Activated T-cell treated with anti-CD3 and anti-CD28 coated beads for 48 hours (primary cell): Measurements from ENCODE around the gene DPF3.

ENCODE experiments used
- DNase-seq: peaks from one replicate; pipeline ENCODE4 v3.0.0-alpha.2; 2020; ENCODE audit warnings: low read depth

Gene DPF3

GRCh38 chr14:72904840-72905561, 11.1 kb upstream of the DPF3 start:
- no peak for DNase-seq

DNA sequence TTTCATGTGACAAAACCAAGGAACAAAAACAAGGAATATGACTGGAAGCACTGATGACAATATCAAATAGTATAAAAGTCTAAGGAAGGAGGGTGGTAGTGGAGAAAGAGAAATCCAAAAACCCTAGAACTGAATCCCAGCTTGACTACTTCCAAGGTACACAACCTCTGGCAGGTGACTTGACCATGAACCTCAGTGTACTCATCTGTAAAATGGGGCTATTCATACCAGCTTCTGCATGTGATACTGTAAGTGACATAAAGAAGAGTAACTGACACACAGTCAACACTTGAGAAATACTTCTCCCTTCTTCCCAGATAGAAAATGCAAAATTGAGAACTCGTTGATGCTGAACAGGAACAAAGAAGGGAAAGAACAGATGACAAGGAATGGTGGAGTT, 10.3 kb upstream of the DPF3 start:
- DNase-seq: no peak

GRCh38 chr14:72903716-72904115, 9.8 kb upstream of the DPF3 start:
- no peak for DNase-seq

- no peak for DNase-seq
Observed at GRCh38 chr14:72902801-72903530, 9.1 kb upstream of the DPF3 start.

DNA sequence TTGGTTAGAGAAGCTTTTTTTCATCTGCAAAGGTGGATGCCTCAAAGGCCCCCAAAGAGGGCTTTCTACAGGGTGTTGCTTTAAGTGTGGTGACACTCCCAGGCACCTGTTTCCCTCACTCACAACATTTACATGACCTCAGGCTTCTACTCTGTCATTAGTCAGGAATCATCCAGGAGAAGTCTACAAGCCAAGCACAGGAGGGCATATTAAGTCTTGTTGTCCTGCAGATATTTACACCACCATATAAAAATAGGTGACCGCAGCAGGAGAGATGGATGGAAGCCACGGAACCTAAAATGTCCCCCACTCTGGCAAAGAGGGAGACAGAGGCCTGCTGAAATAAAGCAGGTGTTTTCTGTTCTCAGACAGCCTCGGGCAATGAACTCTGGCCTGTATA, 7.5 kb upstream of the DPF3 start:
- DNase-seq: no peak

- no peak for DNase-seq
Observed at GRCh38 chr14:72898448-72898847, 4.5 kb upstream of the DPF3 start.

DNA sequence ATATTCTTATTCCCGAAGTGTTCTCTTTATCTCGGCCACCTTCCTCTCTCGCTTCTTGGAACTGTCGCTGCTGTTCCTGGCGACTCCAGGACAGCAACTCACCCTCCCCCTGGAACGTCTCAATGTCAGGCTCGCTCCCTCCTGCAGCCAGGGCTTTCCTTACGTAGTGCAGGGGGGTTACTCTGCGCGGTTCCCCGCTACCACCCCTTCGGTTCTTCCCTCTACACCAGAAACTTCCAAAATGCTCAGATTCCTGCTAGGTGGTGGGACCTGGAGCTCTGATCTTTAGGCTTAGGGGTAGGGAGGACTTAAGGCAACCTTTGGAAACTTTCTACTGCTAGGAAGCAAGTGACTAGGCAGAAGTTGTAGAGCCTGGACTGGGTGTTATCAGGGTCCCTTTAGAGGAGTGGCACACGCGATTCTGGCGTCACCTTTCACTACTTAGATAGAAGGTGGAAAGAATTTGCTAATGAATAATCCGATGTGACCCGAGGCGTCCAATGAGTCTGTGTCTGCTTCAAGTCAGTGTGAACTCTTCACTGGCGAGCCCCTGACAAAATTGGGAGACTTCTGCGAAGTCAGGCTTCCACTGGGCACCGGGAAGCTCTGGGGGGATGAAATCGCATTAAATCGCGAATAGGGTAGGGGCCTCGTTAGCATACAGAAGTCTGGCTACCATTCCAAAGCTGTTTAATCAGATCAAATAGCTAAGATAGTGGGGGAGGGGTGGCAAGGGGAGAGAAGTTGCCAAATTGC, 900 bp upstream of the DPF3 start:
- no peak for DNase-seq

GRCh38 chr14:72894323-72894622, 372 bp upstream of the DPF3 start:
- DNase-seq: no peak

- DNase-seq: no peak
Observed at GRCh38 chr14:72892879-72893635, 844 bp downstream of the DPF3 start.

DNA sequence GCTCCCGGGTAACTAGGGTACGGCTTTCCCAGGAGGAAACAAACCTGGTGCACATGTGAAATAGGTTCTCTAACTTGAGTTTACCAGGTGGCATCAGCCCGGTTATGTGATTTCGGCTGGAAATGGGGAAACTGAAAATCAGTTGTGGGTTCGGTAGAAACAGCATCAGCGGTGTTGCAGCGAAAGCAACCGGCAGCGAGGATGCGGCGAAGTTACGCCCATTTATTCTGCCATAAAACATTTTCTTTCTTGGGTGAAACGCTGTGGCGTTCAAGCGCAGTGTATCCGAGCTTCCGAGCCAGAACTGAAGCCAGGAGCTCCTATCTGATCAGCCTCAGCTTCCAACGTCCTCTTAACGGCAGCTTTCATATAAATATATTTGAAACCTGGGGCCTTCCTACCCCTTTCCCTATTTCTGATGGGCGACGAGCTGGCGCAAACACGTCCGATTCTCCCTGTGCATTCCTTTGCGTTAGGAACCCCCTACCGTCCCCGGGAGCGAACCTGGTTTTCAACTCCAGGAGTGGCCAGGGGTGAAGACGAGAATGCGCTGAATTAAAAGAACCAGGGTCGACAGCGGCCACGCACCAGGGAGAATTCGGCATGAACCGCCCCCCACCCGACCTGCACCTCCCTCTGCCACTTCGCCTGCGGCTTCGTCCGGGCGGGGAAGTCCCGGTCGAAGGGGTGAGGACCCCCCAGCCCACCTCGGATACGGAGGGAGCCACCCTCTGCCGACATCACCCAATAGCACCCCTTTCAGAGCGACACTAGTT, 1.6 kb downstream of the DPF3 start:
- no peak for DNase-seq

- DNase-seq: no peak
Observed at GRCh38 chr14:72891666-72892102, 2.2 kb downstream of the DPF3 start.

GRCh38 chr14:72889366-72889765, 4.5 kb downstream of the DPF3 start:
- no peak for DNase-seq

GRCh38 chr14:72888636-72889201, 5.2 kb downstream of the DPF3 start:
- no peak for DNase-seq

- DNase-seq: no peak
Observed at GRCh38 chr14:72888192-72888591, 5.7 kb downstream of the DPF3 start.

- DNase-seq: no peak
Observed at GRCh38 chr14:72887514-72887913, 6.4 kb downstream of the DPF3 start.

DNA sequence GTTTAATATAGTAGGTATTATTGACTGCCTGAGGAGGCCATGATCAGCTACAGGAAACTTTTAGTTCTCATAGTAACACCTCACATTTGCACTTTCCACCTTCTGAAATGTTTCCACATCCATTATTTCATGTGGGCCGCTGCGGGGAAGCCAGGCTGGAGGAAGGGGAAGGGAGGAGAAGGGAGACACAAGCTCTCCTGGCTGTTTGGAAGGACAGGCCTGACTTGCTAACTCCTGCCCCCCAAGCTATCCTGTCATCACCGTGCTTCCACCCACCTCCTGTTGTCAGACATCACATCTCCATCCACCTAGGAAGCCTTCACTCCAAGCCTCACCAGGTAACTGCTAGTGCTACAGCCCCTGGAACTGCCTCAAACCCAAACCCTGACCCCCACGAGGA, 9.5 kb downstream of the DPF3 start:
- no peak for DNase-seq

DNA sequence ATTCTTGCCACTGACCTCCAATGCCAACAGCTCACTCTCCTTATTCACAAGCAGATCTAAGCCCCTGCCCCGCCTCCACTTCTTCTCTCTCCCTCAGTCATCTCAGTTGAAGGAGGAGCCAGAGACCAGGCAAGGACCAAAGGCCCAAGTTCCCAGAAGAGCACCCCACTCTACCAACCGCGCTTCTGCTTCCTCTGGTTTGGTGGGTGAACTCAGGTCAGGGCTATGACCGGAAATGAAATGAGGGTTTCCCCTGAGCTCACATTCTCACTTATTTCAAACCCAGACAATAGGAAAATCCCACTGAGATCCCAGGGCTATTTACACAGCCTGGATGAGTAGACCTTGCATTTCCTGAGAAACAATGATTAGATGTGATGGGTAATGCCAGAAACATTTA, 9.9 kb downstream of the DPF3 start:
- DNase-seq: no peak

GRCh38 chr14:72883109-72883508, 10.8 kb downstream of the DPF3 start:
- DNase-seq: no peak

DNA sequence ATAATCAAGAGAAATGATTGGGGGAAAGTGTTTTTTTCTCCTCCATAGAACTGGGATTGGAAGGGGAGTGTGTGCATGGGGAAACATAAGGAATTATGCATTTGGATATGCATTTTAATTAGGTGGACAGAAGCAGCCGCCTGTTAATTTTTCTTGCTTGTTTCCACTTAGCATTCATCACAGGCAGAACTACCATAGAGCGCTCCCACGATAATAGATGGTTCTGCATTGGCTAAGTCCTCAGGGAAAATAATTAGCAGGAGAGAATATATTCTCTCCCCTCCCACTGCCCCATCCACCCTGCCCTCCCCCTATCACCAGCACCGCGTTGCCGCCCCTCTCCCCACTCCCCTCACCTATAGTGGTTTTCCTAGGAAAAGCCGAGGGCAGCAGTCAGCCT, 11.4 kb downstream of the DPF3 start:
- no peak for DNase-seq

DNA sequence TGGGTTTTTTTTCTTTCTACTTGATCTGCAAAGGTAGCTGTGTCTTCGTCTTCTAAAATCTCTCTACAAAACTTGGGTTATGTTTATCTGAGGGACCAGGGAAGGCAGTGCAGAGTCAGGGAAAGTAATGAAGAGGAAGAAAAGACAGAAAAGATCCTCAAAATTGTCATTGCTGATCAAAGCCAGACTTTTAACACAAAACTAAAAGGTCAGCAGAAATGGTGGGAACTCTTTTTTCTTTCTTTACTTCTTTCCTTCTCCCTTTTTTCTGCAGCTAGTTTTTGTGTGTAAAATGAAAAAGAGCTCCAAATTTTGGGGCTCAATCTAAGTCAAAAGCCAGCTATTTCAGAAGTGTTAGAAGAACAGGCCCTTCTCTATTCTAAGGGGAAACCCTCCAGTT, 11.9 kb downstream of the DPF3 start:
- DNase-seq: no peak

DNA sequence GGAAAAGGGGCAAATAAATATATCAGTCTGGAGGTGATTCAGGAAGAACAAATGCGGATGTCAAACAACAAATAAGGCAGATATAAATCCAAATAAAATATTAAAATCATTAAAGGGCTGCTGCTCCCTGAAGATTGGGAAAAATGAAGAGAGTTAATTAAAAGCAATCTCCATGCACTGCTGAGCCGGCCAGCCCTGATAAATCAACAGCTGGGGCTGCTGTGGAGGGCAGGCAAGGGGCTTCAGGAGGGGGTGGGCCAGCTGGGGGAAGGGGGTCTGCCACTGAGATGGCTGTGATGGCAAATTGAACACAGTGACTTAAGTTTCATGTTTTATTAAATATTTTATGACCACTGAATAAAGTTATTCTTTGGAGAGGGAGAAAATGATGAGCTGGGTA, 12.4 kb downstream of the DPF3 start:
- DNase-seq: no peak
